Hepatic stellate cell (primary cell): Measurements from ENCODE around the gene TRIM38.
A peak's percentile ranks its signal among the peaks of the same experiment; 100 is the strongest.
"Not testable (repeated sequence)": the region's sequence is repeated elsewhere in the genome, so short reads cannot be mapped to it uniquely, and the experiment has no call there.

Experiments used
- DNase-seq: peaks from one replicate; pipeline ENCODE4 v3.0.0; 2011; ENCODE audit warnings: low spot score

The TRIM38 gene

GRCh38 chr6:25962149-25963127 lies at the start of gene TRIM38:
TRIM38 (plus strand) TSS chr6:25962802; CDS start chr6:25966523, 3,721 bp downstream.
- DNase-seq = peak; percentile 74

- no peak for DNase-seq
Observed at GRCh38 chr6:25913741-25914140, 48.9 kb upstream of the TRIM38 start.

- no peak for DNase-seq
Observed at GRCh38 chr6:25916330-25916729, 46.3 kb upstream of the TRIM38 start.

GRCh38 chr6:25916789-25917490 lies 45.7 kb upstream of the TRIM38 start:
- no peak for DNase-seq

GRCh38 chr6:25918083-25918683 lies 44.4 kb upstream of the TRIM38 start:
- DNase-seq = no peak

- DNase-seq = no peak
Observed at GRCh38 chr6:25919657-25920056, 42.9 kb upstream of the TRIM38 start.

- no peak for DNase-seq
Observed at GRCh38 chr6:25921525-25922203, 40.9 kb upstream of the TRIM38 start.

- no peak for DNase-seq
Observed at GRCh38 chr6:25922301-25922700, 40.3 kb upstream of the TRIM38 start.

GRCh38 chr6:25925876-25926275 lies 36.7 kb upstream of the TRIM38 start:
- no peak for DNase-seq

GRCh38 chr6:25927178-25927577 lies 35.4 kb upstream of the TRIM38 start:
- no peak for DNase-seq

- DNase-seq = no peak
Observed at GRCh38 chr6:25927756-25928216, 34.8 kb upstream of the TRIM38 start.

GRCh38 chr6:25928562-25929324 lies 33.9 kb upstream of the TRIM38 start:
- no peak for DNase-seq

GRCh38 chr6:25929785-25930184 lies 32.8 kb upstream of the TRIM38 start:
- DNase-seq = not testable (repeated sequence)

GRCh38 chr6:25930532-25931410 lies 31.8 kb upstream of the TRIM38 start, which contains the start of gene SLC17A2:
SLC17A2 (minus strand) TSS chr6:25930691; CDS start chr6:25925796, 4,895 bp downstream.
- no peak for DNase-seq

GRCh38 chr6:25931411-25931709 lies 31.2 kb upstream of the TRIM38 start:
- no peak for DNase-seq

GRCh38 chr6:25934156-25934555 lies 28.4 kb upstream of the TRIM38 start:
- no peak for DNase-seq

GRCh38 chr6:25934735-25935313 lies 27.8 kb upstream of the TRIM38 start:
- DNase-seq = peak; percentile 2

- no peak for DNase-seq
Observed at GRCh38 chr6:25935953-25936352, 26.6 kb upstream of the TRIM38 start.

GRCh38 chr6:25939593-25939992 lies 23.0 kb upstream of the TRIM38 start:
- no peak for DNase-seq
